H1 (cell line): ENCODE data around the gene ZNF433. TPM values are rescaled to one million over a fixed set of nuclear protein-coding genes. Genes with fewer than 3 reads are reported as not detected.
A peak's percentile ranks its signal among the peaks of the same experiment; 100 is the strongest.

Experiments used
- CTCF ChIA-PET: fragments of 300-600 bp; sonication (Branson Sonifier 250); formaldehyde crosslinking; loops from one replicate; lab custom pipeline; 2021; ENCODE audit not compliant: partially characterized antibody; lab: Charles Lee
- POLR2A ChIA-PET: fragments of 300-600 bp; sonication (Branson Sonifier 250); formaldehyde crosslinking; loops from one replicate; lab custom pipeline; 2021; ENCODE audit warnings: inconsistent platforms; ENCODE audit not compliant: partially characterized antibody; lab: Charles Lee
- DNase-seq, 2 experiments: peaks; one replicate each; pipeline versions ENCODE4 v3.0.0 to v3.0.0-alpha.2; 2010 to 2022; ENCODE audit warnings: low spot score in 2 of 2, low read depth in 1 of 2, mixed read lengths in 1 of 2
- FAIRE-seq: peaks from 2 replicates; lab custom pipeline; 2011; peaks lifted over from hg19 to GRCh38; lab: Jason Lieb, UNC
- H2AFZ ChIP-seq: 2 replicates; pipeline ENCODE4 v1.8.1; 2012; ENCODE audit warnings: low read length, inconsistent platforms
- H2AK5ac ChIP-seq: 2 replicates; pipeline ENCODE4 v1.6.1; 2013; ENCODE audit warnings: low read depth, low read length
- H2BK120ac ChIP-seq: replicated peaks from 2 replicates; pipeline ENCODE3; 2013; ENCODE audit warnings: low read depth, low read length, inconsistent platforms
- H2BK12ac ChIP-seq: 2 replicates; pipeline ENCODE4 v1.6.1; 2013; ENCODE audit warnings: low read depth, low read length
- H2BK15ac ChIP-seq: 2 replicates; pipeline ENCODE4 v1.6.1; 2013; ENCODE audit warnings: low read length
- H2BK20ac ChIP-seq: 2 replicates; pipeline ENCODE4 v1.6.1; 2013; ENCODE audit warnings: low read length
- H2BK5ac ChIP-seq: 2 replicates; pipeline ENCODE4 v1.6.1; 2013; ENCODE audit warnings: low read depth, low read length
- H3K14ac ChIP-seq: 2 replicates; pipeline ENCODE4 v1.6.1; 2013; ENCODE audit warnings: inconsistent platforms; ENCODE audit not compliant: insufficient read length
- H3K18ac ChIP-seq: 2 replicates; pipeline ENCODE4 v1.6.1; 2013; ENCODE audit warnings: low read length; ENCODE audit errors: extremely low read depth
- H3K23ac ChIP-seq: 2 replicates; pipeline ENCODE4 v1.6.1; 2013; ENCODE audit warnings: inconsistent platforms; ENCODE audit not compliant: insufficient read length
- H3K23me2 ChIP-seq: 2 replicates; pipeline ENCODE4 v1.6.1; 2013; ENCODE audit warnings: low read depth, low read length
- H3K27ac ChIP-seq: 2 replicates; pipeline ENCODE4 v1.6.1; 2011; ENCODE audit warnings: low read depth, low read length, inconsistent platforms
- H3K27me3 ChIP-seq, 4 experiments: replicated peaks in 1 of 4; 1 replicate in 1 of 4; 2 replicates in 3 of 4; pipeline versions ENCODE4 v1.6.1 to v1.8.1; 2011 to 2013; ENCODE audit warnings: low read length in 3 of 4, mild to moderate bottlenecking in 3 of 4, inconsistent platforms in 2 of 4, mixed read lengths in 2 of 4, moderate library complexity in 1 of 4; ENCODE audit not compliant: control insufficient read depth in 3 of 4, insufficient read depth in 3 of 4; ENCODE audit errors: extremely low read depth in 1 of 4
- H3K36me3 ChIP-seq, 4 experiments: 2 replicates each; pipeline versions ENCODE4 v1.6.1 to v1.8.1; 2011 to 2013; ENCODE audit warnings: mild to moderate bottlenecking in 4 of 4, low read length in 3 of 4, moderate library complexity in 2 of 4, control low read depth in 1 of 4, inconsistent platforms in 1 of 4; ENCODE audit not compliant: insufficient read depth in 4 of 4, control insufficient read depth in 2 of 4
- H3K4ac ChIP-seq: replicated peaks from 2 replicates; pipeline ENCODE3; 2013; ENCODE audit warnings: low read length, low read depth, mixed read lengths, inconsistent platforms; ENCODE audit not compliant: insufficient read length
- H3K4me1 ChIP-seq, 4 experiments: replicated peaks in 1 of 4; 1 replicate in 1 of 4; 2 replicates in 3 of 4; pipeline versions ENCODE4 v1.6.1 to v1.8.1; 2011 to 2013; ENCODE audit warnings: low read length in 3 of 4, inconsistent platforms in 2 of 4, mixed read lengths in 1 of 4; ENCODE audit not compliant: insufficient read depth in 4 of 4, control insufficient read depth in 3 of 4
- H3K4me2 ChIP-seq, 2 experiments: 2 replicates each; pipeline versions ENCODE4 v1.6.1 to v1.8.1; 2011 to 2013; ENCODE audit warnings: low read depth in 2 of 2, low read length in 2 of 2, control low read depth in 1 of 2, inconsistent platforms in 1 of 2, mild to moderate bottlenecking in 1 of 2; ENCODE audit not compliant: insufficient read depth in 1 of 2
- H3K4me3 ChIP-seq, 4 experiments: fragments of 200-600, 300-600 bp in 1 of 4; sonication (generic), shearing (Covaris generic), sonication (Bioruptor Twin) in 1 of 4; 2 replicates each; pipeline versions ENCODE4 v1.5.1 to v1.8.1; 2011 to 2016; ENCODE audit warnings: low read length in 4 of 4, low read depth in 3 of 4, control low read depth in 2 of 4, inconsistent platforms in 2 of 4, mild to moderate bottlenecking in 2 of 4, mixed read lengths in 1 of 4, moderate library complexity in 1 of 4; ENCODE audit not compliant: insufficient read depth in 2 of 4; ENCODE audit errors: extremely low read depth in 1 of 4
- H3K56ac ChIP-seq: replicated peaks from 2 replicates; pipeline ENCODE3; 2013; ENCODE audit warnings: low read depth, mild to moderate bottlenecking, mixed read lengths, low read length, inconsistent platforms; ENCODE audit not compliant: insufficient read length
- H3K79me1 ChIP-seq: 2 replicates; pipeline ENCODE4 v1.6.1; 2013; ENCODE audit warnings: low read depth, low read length, control low read depth
- H3K79me2 ChIP-seq, 2 experiments: 2 replicates each; pipeline versions ENCODE4 v1.6.1 to v1.8.1; 2012 to 2013; ENCODE audit warnings: low read length in 2 of 2, mild to moderate bottlenecking in 2 of 2, inconsistent platforms in 1 of 2; ENCODE audit not compliant: insufficient read depth in 2 of 2, control insufficient read depth in 1 of 2
- H3K9ac ChIP-seq, 4 experiments: replicated peaks in 1 of 4; 1 replicate in 1 of 4; 2 replicates in 3 of 4; pipeline versions ENCODE4 v1.6.1 to v1.8.1; 2011 to 2013; ENCODE audit warnings: low read depth in 3 of 4, low read length in 3 of 4, control low read depth in 2 of 4, mild to moderate bottlenecking in 2 of 4, moderate library complexity in 2 of 4, inconsistent platforms in 1 of 4; ENCODE audit errors: extremely low read depth in 1 of 4
- H3K9me3 ChIP-seq, 2 experiments: 2 replicates each; pipeline versions ENCODE4 v1.6.1 to v1.8.1; 2012 to 2013; ENCODE audit warnings: mild to moderate bottlenecking in 2 of 2, moderate library complexity in 2 of 2, control low read depth in 1 of 2, inconsistent platforms in 1 of 2, low read depth in 1 of 2, low read length in 1 of 2, mixed read lengths in 1 of 2; ENCODE audit not compliant: insufficient read depth in 2 of 2
- H4K20me1 ChIP-seq, 2 experiments: replicated peaks in 1 of 2; 2 replicates each; pipeline versions ENCODE3 to v1.8.1; 2011 to 2013; ENCODE audit warnings: inconsistent platforms in 2 of 2, low read length in 2 of 2, mild to moderate bottlenecking in 1 of 2; ENCODE audit not compliant: insufficient read depth in 2 of 2, control insufficient read depth in 1 of 2
- H4K5ac ChIP-seq: 2 replicates; pipeline ENCODE4 v1.6.1; 2013; ENCODE audit warnings: low read length, low read depth, mixed read lengths, inconsistent platforms; ENCODE audit not compliant: insufficient read length
- H4K8ac ChIP-seq: 2 replicates; pipeline ENCODE4 v1.8.0; 2013; ENCODE audit warnings: mild to moderate bottlenecking, moderate library complexity, low read length, inconsistent platforms; ENCODE audit not compliant: insufficient read depth; ENCODE audit errors: extremely low read depth
- H4K91ac ChIP-seq: replicated peaks from 2 replicates; pipeline ENCODE3; 2013; ENCODE audit warnings: low read length, mixed read lengths, inconsistent platforms; ENCODE audit not compliant: insufficient read length
- ATF2 ChIP-seq: IDR thresholded peaks from 2 replicates; pipeline ENCODE4 v1.6.1; 2012; ENCODE audit warnings: low read length, inconsistent platforms
- BCL11A ChIP-seq, 2 experiments: IDR thresholded peaks; one replicate each; pipeline ENCODE4 v1.6.1; 2011; ENCODE audit warnings: low read depth in 2 of 2, low read length in 2 of 2, mild to moderate bottlenecking in 2 of 2
- CEBPB ChIP-seq: IDR thresholded peaks from 2 replicates; pipeline ENCODE4 v1.6.1; 2012; ENCODE audit warnings: low read depth, low read length
- EZH2 ChIP-seq: fragments of 200-600 bp; sonication (generic); IDR thresholded peaks from 2 replicates; pipeline ENCODE4 v1.7.1; 2012; ENCODE audit warnings: low read depth, mild to moderate bottlenecking, moderate library complexity, low read length, inconsistent platforms; ENCODE audit not compliant: severe bottlenecking
- NRF1 ChIP-seq: IDR thresholded peaks from 2 replicates; pipeline ENCODE4 v1.6.1; 2011; ENCODE audit warnings: mild to moderate bottlenecking, low read depth, low read length, improper control_type of control experiment
- TEAD4 ChIP-seq: IDR thresholded peaks from 2 replicates; pipeline ENCODE4 v1.6.1; 2012; ENCODE audit warnings: low read depth, low read length, inconsistent platforms, mixed read lengths
- WGBS, 2 experiments: shearing (Covaris generic) in 1 of 2; methylation state at CpG; one replicate each; pipeline versions ENCODE4 v1.1.6 to v1.1.7; 2013 to 2015; ENCODE audit warnings: low lambda C conversion rate in 2 of 2, mixed read lengths in 2 of 2, inconsistent platforms in 1 of 2, low coverage in 1 of 2, missing lambda C conversion rate in 1 of 2; ENCODE audit not compliant: insufficient replicate concordance in 2 of 2, insufficient coverage in 1 of 2, insufficient read length in 1 of 2; ENCODE audit errors: extremely low coverage in 1 of 2, missing lambda C conversion rate in 1 of 2; 5-methylcytosine and 5-hydroxymethylcytosine counted together
- polyA plus RNA-seq, 7 experiments: library from polyadenylated mRNA; depleted of rRNA in 3 of 7; stranded (reverse) in 5 of 7; unstranded in 2 of 7; fragments of >200 nt in 5 of 7; fragments of 200-250 nt in 2 of 7; gene quantifications; 1 replicate in 5 of 7; 2 replicates in 1 of 7; 4 replicates in 1 of 7; pipeline versions ENCODE4 v1.2.1 to v1.2.3, GENCODE V29; 2011 to 2013; ENCODE audit warnings: missing spikeins in 2 of 7, mixed read lengths in 2 of 7
- total RNA-seq: library from RNA; stranded (reverse); fragmentation: NEBNext Ultra II Directional; extraction: Animal tissue kit (Norgen Biotek cat#: 25700); gene quantifications from 2 replicates; pipeline ENCODE4 v1.2.1, GENCODE V29; 2021
- TF ChIP-seq, protein P1 (sequence below): IDR thresholded peaks from 2 replicates; pipeline ENCODE4 v1.6.1; 2011; ENCODE audit warnings: low read depth, mild to moderate bottlenecking, low read length; ENCODE audit not compliant: insufficient read depth

ZNF433 gene
- total and polyA plus RNA-seq, 2 of the 8 experiments (the other 6 are each of a cell fraction or from before 2014, with no cell fraction given), result 0.68 to 1.8 TPM

- peak overlapping the region; percentile 95 for H4K8ac ChIP-seq
- H4K91ac ChIP-seq, result no peak overlapping the region
- peak overlapping the region; percentile 77 for H3K27ac ChIP-seq
- peaks cover 7% of the 10 kb centered on the region; the same call in 1 of the 2 replicates for H3K79me1 ChIP-seq
- H3K23ac ChIP-seq, result no peak overlapping the region
- peak overlapping the region; percentile 66 to 91 for H3K4me2 ChIP-seq
- no peak overlapping the region for H3K4ac ChIP-seq
- no peak overlapping the region for H2BK120ac ChIP-seq
- peaks cover 0 to 35% of the 10 kb centered on the region in 2 experiments; a peak in 3 of 4 replicates for H3K79me2 ChIP-seq
- peak overlapping the region; percentile 74 for H3K56ac ChIP-seq
- CTCF ChIA-PET, result interaction anchor here (0.6 to 13.7 kb wide), 23 partner anchors 9 to 190 kb away, joined by 3 to 169 read pairs (median 6); partner anchors contain the start of genes ZNF20, ZNF433, ZNF491 and ZNF69
- H2AK5ac ChIP-seq, result no peak overlapping the region
- peaks cover 0 to 5% (median 0%) of the 10 kb centered on the region in 4 experiments; a peak in 4 of 7 replicates for H3K4me1 ChIP-seq
- WGBS, 2 experiments, result 2% methylated on average over 54 of the region's 54 CpGs; no CpG with 5 or more reads in 1 of the 2 experiments
- peaks cover 7% of the 10 kb centered on the region; the same call in 1 of the 2 replicates for H3K23me2 ChIP-seq
- FAIRE-seq, result no peak
- no peak overlapping the region for H2BK12ac ChIP-seq
- POLR2A ChIA-PET, result interaction anchor here (0.6 to 5.9 kb wide), 43 partner anchors 7 to 606 kb away, joined by 3 to 73 read pairs (median 5); partner anchors contain the start of genes ZNF136, ZNF20, ZNF433 and ZNF44
- no peak overlapping the region for H3K14ac ChIP-seq
- no peaks in the 10 kb centered on the region for H3K27me3 ChIP-seq
- H4K20me1 ChIP-seq, result peaks cover 0 to 2% of the 10 kb centered on the region in 2 experiments
- H3K18ac ChIP-seq, result peak overlapping the region; percentile 51; the same call in 1 of the 2 replicates
- H4K5ac ChIP-seq, result peak overlapping the region; percentile 49
- H3K9ac ChIP-seq, result peak overlapping the region; percentile 80 to 96 (median 89)
- H3K9me3 ChIP-seq, result peaks cover 3 to 6% of the 10 kb centered on the region in 2 experiments
- H2BK15ac ChIP-seq, result no peak overlapping the region
- H2AFZ ChIP-seq, result peak overlapping the region; percentile 72; the same call in 1 of the 2 replicates
- H2BK5ac ChIP-seq, result peak overlapping the region; percentile 60; the same call in 1 of the 2 replicates
- peak; percentile 90 to 96 for DNase-seq
- peak overlapping the region; percentile 82 to 99 (median 98) for H3K4me3 ChIP-seq
- H2BK20ac ChIP-seq, result no peak overlapping the region
- peaks cover 0 to 7% (median 3%) of the 10 kb centered on the region in 4 experiments; a peak in 2 of 8 replicates for H3K36me3 ChIP-seq
- no peak for TF ChIP-seq EZH2
- TF ChIP-seq BCL11A (IDR thresholded peaks at IDR 0.05; ENCODE audit: low read depth in 2 of 2, low read length in 2 of 2), result no peak
- TF ChIP-seq ATF2, result 0 out of 2 replicates have a peak, but pooled peaks have one; percentile 38
- TF ChIP-seq TEAD4, result no peak
- TF ChIP-seq NRF1, result no peak
- no peak for TF ChIP-seq CEBPB
- TF ChIP-seq, protein P1, sequence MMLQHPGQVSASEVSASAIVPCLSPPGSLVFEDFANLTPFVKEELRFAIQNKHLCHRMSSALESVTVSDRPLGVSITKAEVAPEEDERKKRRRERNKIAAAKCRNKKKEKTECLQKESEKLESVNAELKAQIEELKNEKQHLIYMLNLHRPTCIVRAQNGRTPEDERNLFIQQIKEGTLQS, result no peak
Observed at GRCh38 chr19:11987405-11988281, 47.8 kb downstream of the ZNF433 start.
